ENCODE data around the gene KCNS3. TPM values are rescaled to one million over a fixed set of nuclear protein-coding genes. Genes with fewer than 3 reads are reported as not detected.

KCNS3 gene
- total RNA-seq = 1 to 10 TPM in 7 of 9 donors, under 1 TPM in 2; 0.50 to 4.3 (median 1.8) TPM
- 1 to 10 TPM in 2 of 3 donors, under 1 TPM in 1; 0.88 to 3.3 (median 1.8) TPM for polyA plus RNA-seq
- long read RNA-seq, donor 1, partial matches to known transcripts = 0 of 1 reads
- long read RNA-seq, donor 1, other reads (novel, unspliced or antisense) = 0 of 1 reads
- long read RNA-seq, donor 2 = 0 reads
- long read RNA-seq, donor 3, partial matches to known transcripts = 0 of 1 reads
- long read RNA-seq, donor 3, other reads (novel, unspliced or antisense) = 0 of 1 reads
- long read RNA-seq, donor 4 = 0 reads
- long read RNA-seq, donor 5, transcript KCNS3-201 (3 exons, 2,333 nt) = major isoform, 5 of 6 reads
- long read RNA-seq, donor 5, partial matches to known transcripts = 1 of 6 reads
- long read RNA-seq, donor 5, other reads (novel, unspliced or antisense) = 0 of 6 reads
- long read RNA-seq, donor 6, partial matches to known transcripts = 0 of 2 reads
- long read RNA-seq, donor 6, other reads (novel, unspliced or antisense) = 1 of 2 reads
- long read RNA-seq, donor 7 = 0 reads
- long read RNA-seq, donor 8, partial matches to known transcripts = 0 of 1 reads
- long read RNA-seq, donor 8, other reads (novel, unspliced or antisense) = 0 of 1 reads
- long read RNA-seq, donor 9, partial matches to known transcripts = 0 of 1 reads
- long read RNA-seq, donor 9, other reads (novel, unspliced or antisense) = 0 of 1 reads
- long read RNA-seq, donor 10 = 0 reads

- H3K36me3 ChIP-seq (replicated peaks in 1 of 2) = no peaks in the 10 kb centered on the region
- no peaks in the 10 kb centered on the region for H3K9me3 ChIP-seq (replicated peaks in 1 of 3)
- intact Hi-C loops (cut with DNase I) = no loop called here
- peak in 4 of 7 donors; percentile 26 to 55 (median 40) for DNase-seq
- H3K4me3 ChIP-seq = peak within 1 kb of the TSS in 2 of 4 donors; percentile 27 to 75
- H3K27ac ChIP-seq = no peak within 1 kb of the TSS
- WGBS, 4 donors = 0 to 1% (median 1%) methylated on average over 10 to 106 of the region's 106 CpGs
- peaks cover 13% of the 10 kb centered on the region for H3K27me3 ChIP-seq
- peaks cover 10 to 12% of the 10 kb centered on the region in 2 donors for H3K4me1 ChIP-seq (replicated peaks in 1 of 2)
- no peak for TF ChIP-seq CTCF (IDR thresholded peaks at IDR 0.05)
- TF ChIP-seq POLR2A (IDR thresholded peaks at IDR 0.05) = peak in 1 of 2 donors; percentile 17
Observed at GRCh38 chr2:17878281-17879136, at the start of gene KCNS3. TSS of gene KCNS3 (plus strand) at chr2:17878667. CDS start at chr2:17931009, 52,342 bp downstream.

- 13 to 25% (median 14%) methylated on average over 15 to 37 of the region's 37 CpGs for WGBS, 4 donors
- peak; percentile 26 to 85 (median 66) for DNase-seq
- H3K4me1 ChIP-seq (replicated peaks in 1 of 2) = no peaks in the 10 kb centered on the region
- no peaks in the 10 kb centered on the region for H3K9me3 ChIP-seq (replicated peaks in 1 of 3)
- no peak overlapping the region for H3K27ac ChIP-seq
- TF ChIP-seq CTCF (IDR thresholded peaks at IDR 0.05) (peak; percentile 53 to 73 (median 60)), POLR2A (IDR thresholded peaks at IDR 0.05) (no peak)
- intact Hi-C loops (cut with DNase I) = no loop called here
- H3K27me3 ChIP-seq = peaks cover 9% of the 10 kb centered on the region
- H3K36me3 ChIP-seq (replicated peaks in 1 of 2) = no peaks in the 10 kb centered on the region
- peak overlapping the region in 1 of 4 donors; percentile 9 for H3K4me3 ChIP-seq
Observed at GRCh38 chr2:17830053-17831034, 48.1 kb upstream of the KCNS3 start.

GRCh38 chr2:17835516-17835915 lies 43.0 kb upstream of the KCNS3 start:
- intact Hi-C loops (cut with DNase I) = no loop called here
- no peak overlapping the region for H3K4me3 ChIP-seq
- peaks cover 9% of the 10 kb centered on the region for H3K27me3 ChIP-seq
- H3K4me1 ChIP-seq (replicated peaks in 1 of 2) = no peaks in the 10 kb centered on the region
- TF ChIP-seq CTCF (IDR thresholded peaks at IDR 0.05) = no peak
- TF ChIP-seq POLR2A (IDR thresholded peaks at IDR 0.05) = no peak
- no peak overlapping the region for H3K27ac ChIP-seq
- DNase-seq = no peak
- WGBS, 4 donors = 34 to 86% (median 62%) methylated on average over 2 of the region's 2 CpGs
- H3K9me3 ChIP-seq (replicated peaks in 1 of 3) = no peaks in the 10 kb centered on the region
- no peaks in the 10 kb centered on the region for H3K36me3 ChIP-seq (replicated peaks in 1 of 2)

All from adrenal gland (tissue), 19 donors.